Prostate gland (tissue), 2 donors: ENCODE data around the gene NEBL.
"Not testable (repeated sequence)": the region's sequence is repeated elsewhere in the genome, so short reads cannot be mapped to it uniquely, and the experiment has no call there.

Source experiments
- POLR2A ChIP-seq: fragments of 450-650 bp; IDR thresholded peaks from one replicate; pipeline ENCODE4 v1.6.1; 2016; ENCODE audit warnings: antibody characterized with exemption, mild to moderate bottlenecking
- POLR2AphosphoS5 ChIP-seq: sonication (generic); formaldehyde crosslinking; IDR thresholded peaks from one replicate; pipeline ENCODE4 v1.6.1; 2017; ENCODE audit warnings: antibody characterized with exemption
- TF ChIP-seq, protein P1 (sequence below), 4 experiments: fragments of 200-600 bp in 2 of 4; fragments of 450-650 bp in 2 of 4; sonication (generic) in 2 of 4; IDR thresholded peaks; 1 replicate in 3 of 4; 2 replicates in 1 of 4; pipeline ENCODE4 v1.5.1; 2016 to 2019; ENCODE audit warnings: antibody characterized with exemption in 4 of 4, mild to moderate bottlenecking in 2 of 4, moderate library complexity in 2 of 4

- TF ChIP-seq, protein P1, sequence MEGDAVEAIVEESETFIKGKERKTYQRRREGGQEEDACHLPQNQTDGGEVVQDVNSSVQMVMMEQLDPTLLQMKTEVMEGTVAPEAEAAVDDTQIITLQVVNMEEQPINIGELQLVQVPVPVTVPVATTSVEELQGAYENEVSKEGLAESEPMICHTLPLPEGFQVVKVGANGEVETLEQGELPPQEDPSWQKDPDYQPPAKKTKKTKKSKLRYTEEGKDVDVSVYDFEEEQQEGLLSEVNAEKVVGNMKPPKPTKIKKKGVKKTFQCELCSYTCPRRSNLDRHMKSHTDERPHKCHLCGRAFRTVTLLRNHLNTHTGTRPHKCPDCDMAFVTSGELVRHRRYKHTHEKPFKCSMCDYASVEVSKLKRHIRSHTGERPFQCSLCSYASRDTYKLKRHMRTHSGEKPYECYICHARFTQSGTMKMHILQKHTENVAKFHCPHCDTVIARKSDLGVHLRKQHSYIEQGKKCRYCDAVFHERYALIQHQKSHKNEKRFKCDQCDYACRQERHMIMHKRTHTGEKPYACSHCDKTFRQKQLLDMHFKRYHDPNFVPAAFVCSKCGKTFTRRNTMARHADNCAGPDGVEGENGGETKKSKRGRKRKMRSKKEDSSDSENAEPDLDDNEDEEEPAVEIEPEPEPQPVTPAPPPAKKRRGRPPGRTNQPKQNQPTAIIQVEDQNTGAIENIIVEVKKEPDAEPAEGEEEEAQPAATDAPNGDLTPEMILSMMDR (IDR thresholded peaks at IDR 0.05): not testable (repeated sequence)
- TF ChIP-seq POLR2AphosphoS5, POLR2A: not testable (repeated sequence)
Measured at GRCh38 chr10:20939414-20939813, 42.3 kb upstream of the NEBL start.
